Stimulated activated naive CD8-positive, alpha-beta T cell treated with anti-CD3 and anti-CD28 coated beads, Interleukin-15, Interleukin-2, amounts not matched to agents 100 ng/mL and 50 ng/mL, for 24 hours (primary cell): Measurements from ENCODE around the gene FTO.
A peak's percentile ranks its signal among the peaks of the same experiment; 100 is the strongest.

Experiments
- H3K27ac Mint-ChIP-seq: one replicate; pipeline ENCODE4 v1.8.0; 2021; ENCODE audit warnings: mild to moderate bottlenecking, mixed read lengths
- H3K27me3 Mint-ChIP-seq: one replicate; pipeline ENCODE4 v1.8.0; 2021; ENCODE audit warnings: mixed read lengths
- H3K36me3 Mint-ChIP-seq: one replicate; pipeline ENCODE4 v1.8.0; 2021; ENCODE audit warnings: low read depth, mixed read lengths
- H3K4me1 Mint-ChIP-seq: one replicate; pipeline ENCODE4 v1.8.0; 2021; ENCODE audit warnings: low read depth, mixed read lengths
- H3K4me3 Mint-ChIP-seq: one replicate; pipeline ENCODE4 v1.8.0; 2021; ENCODE audit warnings: mild to moderate bottlenecking, mixed read lengths
- H3K9me3 Mint-ChIP-seq: one replicate; pipeline ENCODE4 v1.8.0; 2021; ENCODE audit warnings: mixed read lengths

The FTO gene

DNA sequence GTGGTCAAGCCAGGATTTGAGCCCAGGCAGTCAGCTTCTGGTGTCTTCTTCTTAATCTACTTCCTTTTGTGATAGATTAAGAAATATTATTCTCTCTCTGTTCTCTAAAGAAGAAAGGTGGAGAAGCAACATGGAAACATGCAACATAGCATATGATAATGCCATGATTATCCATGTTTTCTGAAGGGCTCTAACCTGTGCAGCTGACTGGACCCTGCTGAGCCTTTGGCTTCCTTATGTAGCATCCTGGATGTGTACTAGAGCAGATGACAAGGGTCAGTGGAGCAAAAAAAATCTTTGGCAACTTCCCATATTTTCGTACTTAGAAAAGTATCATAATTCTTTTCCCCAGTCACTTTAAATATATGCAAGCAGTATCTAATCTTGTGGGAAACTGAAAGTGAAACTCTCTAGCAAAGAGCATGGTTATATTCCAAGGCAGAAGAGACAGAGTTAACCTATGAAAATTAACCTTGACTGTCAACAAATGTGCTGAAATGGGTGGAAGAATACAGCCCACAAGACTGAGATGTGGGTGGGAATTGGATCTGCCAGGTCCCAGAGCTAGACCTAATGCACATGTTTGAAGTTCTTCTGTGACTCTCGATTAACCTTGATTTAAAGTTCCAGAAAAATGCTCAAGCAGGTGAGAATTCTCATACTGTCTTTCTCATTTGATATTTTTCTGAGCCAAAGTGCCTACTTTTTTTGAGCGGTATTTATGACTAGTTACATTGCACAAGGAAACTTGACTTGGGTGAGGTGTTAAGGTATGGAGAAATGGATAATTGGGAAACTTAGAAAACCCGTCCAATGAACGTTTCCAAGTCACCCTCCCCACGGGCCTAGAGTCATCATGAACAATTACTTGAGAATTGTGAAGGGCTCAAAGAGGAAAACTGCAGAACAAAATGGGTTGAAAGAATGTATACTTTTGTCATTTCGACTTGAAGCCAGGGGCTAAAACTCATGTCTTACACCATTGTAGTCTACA, 248.6 kb downstream of the FTO start:
- peaks cover 26% of the 10 kb centered on the region for H3K4me1 Mint-ChIP-seq
- peaks cover 9% of the 10 kb centered on the region for H3K36me3 Mint-ChIP-seq
- no peaks in the 10 kb centered on the region for H3K27me3 Mint-ChIP-seq
- no peaks in the 10 kb centered on the region for H3K9me3 Mint-ChIP-seq
- peak overlapping the region; percentile 28 for H3K27ac Mint-ChIP-seq
- peak overlapping the region; percentile 28 for H3K4me3 Mint-ChIP-seq

DNA sequence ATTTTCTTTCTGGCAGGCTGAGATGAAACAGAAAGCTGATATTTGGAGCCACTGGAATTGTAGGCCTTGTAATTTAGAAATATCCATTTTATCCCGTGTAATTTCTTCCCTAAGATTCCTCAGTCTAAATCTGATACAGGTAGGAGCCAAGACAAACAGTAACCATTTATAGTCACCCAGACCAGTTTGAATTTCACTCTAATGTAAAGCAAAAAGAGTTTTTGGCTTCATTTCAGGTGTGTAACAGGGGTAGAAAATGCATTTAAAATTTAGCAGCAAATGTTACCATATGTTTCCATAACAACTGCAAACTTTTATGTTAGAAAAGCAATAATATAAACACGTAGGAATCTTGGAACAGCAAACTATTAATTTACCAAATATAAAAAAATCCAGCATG, 249.4 kb downstream of the FTO start:
- H3K4me3 Mint-ChIP-seq, result no peak overlapping the region
- no peaks in the 10 kb centered on the region for H3K27me3 Mint-ChIP-seq
- no peaks in the 10 kb centered on the region for H3K9me3 Mint-ChIP-seq
- H3K27ac Mint-ChIP-seq, result no peak overlapping the region
- H3K36me3 Mint-ChIP-seq, result peaks cover 9% of the 10 kb centered on the region
- H3K4me1 Mint-ChIP-seq, result peaks cover 26% of the 10 kb centered on the region

DNA sequence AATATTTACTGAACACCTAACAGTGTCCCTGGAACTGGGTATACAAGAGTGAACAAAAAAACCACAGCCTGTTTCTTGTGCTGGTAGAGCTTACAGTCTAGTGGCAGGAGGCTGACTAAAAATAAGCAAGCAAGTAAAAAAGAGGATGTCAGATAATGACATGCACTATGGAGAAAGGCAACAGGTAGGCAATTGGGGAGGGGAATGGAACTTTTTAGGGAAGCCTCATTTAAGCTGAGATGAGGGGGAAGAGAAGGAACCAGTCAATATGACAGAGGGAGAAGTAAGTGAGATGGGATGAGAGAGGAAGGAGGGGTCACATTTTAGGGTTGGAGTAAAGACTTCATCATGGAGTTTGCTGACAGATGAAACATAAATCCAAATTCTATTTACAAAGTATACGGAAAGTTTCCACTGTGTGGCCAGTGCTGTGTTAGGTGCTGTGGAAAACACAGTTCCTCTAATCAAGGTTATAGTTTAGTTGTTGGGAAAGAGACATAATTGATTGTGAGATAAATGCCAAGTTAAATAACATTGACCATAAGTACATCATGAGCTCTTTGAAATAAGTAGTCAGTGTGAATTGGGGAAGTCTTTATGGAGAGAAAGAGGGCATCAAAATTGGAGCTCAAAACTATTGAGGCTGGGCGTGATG, 251.4 kb downstream of the FTO start:
- Mint-ChIP-seq H3K4me1 (peaks cover 20% of the 10 kb centered on the region), H3K27ac (no peak overlapping the region), H3K9me3 (no peaks in the 10 kb centered on the region), H3K4me3 (no peak overlapping the region), H3K36me3 (peaks cover 13% of the 10 kb centered on the region), H3K27me3 (no peaks in the 10 kb centered on the region)

DNA sequence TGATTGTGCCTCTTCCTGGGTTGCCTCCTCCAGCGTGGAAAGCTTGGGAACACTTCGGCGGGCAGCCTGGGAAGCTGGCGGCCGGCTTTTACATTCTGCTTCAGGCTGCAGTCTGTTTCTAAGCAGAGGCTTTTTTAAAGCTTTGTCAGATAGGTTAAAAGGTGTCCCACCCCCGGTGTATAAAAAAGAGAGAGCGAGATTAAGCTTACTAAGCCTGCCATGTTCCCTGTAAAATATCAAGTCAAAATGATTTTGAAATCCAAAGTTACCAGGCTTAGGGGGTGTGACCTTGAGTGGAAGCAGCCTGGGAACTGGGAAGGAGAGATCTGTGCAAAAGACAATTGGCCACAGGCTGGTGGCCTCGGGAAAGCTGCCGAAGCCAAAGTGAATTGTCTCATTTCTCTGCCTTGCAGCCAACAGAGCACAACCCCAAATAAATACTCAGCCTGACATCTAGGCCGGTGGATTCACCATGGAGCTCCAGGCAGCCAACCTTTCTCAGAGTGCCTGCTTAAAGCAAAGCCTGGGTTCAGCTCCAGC, 254.5 kb downstream of the FTO start:
- Mint-ChIP-seq H3K27ac (no peak overlapping the region), H3K36me3 (peaks cover 13% of the 10 kb centered on the region), H3K27me3 (no peaks in the 10 kb centered on the region), H3K4me3 (no peak overlapping the region), H3K9me3 (no peaks in the 10 kb centered on the region), H3K4me1 (no peaks in the 10 kb centered on the region)

DNA sequence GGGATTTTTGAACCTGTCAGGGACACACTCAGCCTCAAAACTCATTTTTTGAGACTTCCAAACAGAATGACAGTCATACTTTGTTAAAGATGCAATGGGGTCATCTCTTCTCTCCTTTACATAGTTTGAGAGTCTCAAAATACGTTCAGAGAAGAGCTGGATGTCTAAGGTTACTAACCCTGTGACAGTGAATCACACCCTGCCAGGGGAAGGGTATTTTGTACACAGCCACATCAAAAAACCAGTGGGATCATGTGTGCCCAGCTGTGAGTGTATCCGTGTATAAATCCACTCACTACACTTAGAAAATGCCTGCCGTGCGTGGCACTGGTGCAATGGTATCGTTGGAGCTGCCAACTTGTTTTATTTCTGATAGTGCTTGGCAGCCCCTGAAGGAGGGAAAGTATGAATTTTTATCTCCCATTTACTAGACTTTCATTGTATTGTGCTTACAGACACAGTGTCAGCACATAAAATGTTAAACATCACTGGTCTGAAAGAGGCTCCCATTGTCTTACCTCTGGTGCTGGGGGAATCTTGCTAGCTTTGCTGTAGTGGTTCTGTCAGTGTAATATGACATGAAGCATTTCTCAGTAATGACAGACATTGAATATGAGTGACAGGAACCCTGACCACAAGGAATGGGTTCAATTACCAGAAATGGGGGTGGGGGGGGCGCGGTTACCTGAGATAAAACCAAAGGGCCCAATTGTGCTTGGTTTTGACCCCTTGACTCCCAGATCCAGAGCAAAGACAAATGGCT, 256.3 kb downstream of the FTO start:
- no peak overlapping the region for H3K4me3 Mint-ChIP-seq
- peaks cover 9% of the 10 kb centered on the region for H3K36me3 Mint-ChIP-seq
- no peaks in the 10 kb centered on the region for H3K4me1 Mint-ChIP-seq
- H3K9me3 Mint-ChIP-seq, result no peaks in the 10 kb centered on the region
- H3K27me3 Mint-ChIP-seq, result no peaks in the 10 kb centered on the region
- no peak overlapping the region for H3K27ac Mint-ChIP-seq

DNA sequence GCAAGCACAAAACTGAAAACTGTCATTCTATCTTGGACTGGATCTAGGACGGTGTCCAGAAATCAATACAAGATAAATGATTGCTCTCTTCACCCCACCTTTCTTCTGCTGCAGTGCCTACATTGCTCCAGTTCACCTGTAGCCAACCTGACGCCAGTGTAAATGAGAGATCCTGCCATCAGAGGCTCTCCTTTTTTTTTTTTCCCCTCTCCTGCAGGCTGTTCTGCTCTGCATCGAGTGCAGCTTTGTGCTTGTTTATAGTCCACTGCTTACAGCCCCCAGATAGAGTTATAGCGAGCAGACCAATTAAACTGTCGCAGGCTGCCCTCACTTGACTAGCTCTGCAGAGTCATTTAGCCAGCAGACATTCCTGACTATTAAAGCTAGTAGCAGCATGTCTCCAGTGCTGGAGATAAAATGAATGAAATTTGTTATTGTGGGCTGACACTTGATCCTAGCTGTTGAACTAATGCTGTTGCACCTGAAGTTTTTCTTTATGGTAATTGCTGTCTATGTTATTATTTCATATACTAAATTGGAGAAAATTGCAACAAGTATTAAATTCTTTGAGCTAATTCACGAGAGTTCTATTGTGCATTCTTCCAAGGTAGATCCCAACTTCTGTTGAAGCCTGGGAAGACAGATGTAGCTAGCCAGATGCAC, 257.1 kb downstream of the FTO start:
- Mint-ChIP-seq H3K4me3 (no peak overlapping the region), H3K27me3 (no peaks in the 10 kb centered on the region), H3K4me1 (no peaks in the 10 kb centered on the region), H3K9me3 (no peaks in the 10 kb centered on the region), H3K36me3 (peaks cover 8% of the 10 kb centered on the region), H3K27ac (no peak overlapping the region)

DNA sequence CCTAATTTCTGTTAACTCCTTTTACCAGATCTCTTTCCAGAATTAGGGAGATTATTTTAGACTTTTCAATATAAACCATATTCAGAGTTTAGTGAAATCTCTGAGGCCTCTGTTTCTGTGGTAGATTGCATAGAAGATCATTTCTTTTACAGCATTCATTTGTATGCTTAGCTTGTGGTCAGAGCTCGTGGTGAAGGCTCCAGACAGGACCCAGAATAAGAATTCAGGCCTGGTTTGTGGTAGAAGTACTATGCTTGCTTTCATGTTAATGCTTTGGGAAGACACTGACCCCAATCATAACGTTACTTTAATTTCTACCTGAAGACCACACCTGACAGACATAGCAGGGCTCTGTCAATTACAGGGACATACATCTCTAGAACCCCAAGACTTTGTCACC, 258.1 kb downstream of the FTO start:
- no peak overlapping the region for H3K4me3 Mint-ChIP-seq
- no peak overlapping the region for H3K27ac Mint-ChIP-seq
- H3K4me1 Mint-ChIP-seq, result no peaks in the 10 kb centered on the region
- no peaks in the 10 kb centered on the region for H3K27me3 Mint-ChIP-seq
- H3K36me3 Mint-ChIP-seq, result peaks cover 4% of the 10 kb centered on the region
- no peaks in the 10 kb centered on the region for H3K9me3 Mint-ChIP-seq

DNA sequence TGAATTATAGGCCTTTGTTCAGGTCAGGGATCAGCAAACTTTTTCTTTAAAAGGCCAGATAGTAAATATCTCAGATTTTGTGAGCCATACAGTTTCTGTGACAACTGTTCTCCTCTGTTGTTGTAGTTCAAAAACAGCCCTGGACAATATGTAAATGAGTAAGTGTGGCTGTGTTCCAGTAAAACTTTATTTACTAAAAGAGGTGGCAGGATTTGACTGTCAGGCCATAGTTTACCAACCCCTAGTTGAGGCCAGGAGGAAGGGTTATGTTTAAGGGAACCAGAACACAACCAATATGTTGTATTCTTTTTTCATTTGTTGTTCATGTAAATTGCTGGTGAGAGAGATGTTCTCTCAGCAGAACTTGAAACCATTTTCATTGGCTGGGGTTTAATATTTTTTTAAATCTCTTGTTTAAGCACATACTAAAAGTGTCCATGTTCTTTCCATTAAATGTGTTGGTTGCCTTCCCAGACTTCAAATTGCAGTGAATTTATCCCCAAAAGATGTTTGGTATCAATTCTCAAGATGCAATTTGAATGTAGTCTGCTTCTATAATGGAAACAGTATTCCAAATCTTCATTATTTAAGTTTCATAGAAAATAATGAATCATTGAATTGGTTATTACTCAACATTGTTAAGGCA, 260.3 kb downstream of the FTO start:
- no peaks in the 10 kb centered on the region for H3K27me3 Mint-ChIP-seq
- no peaks in the 10 kb centered on the region for H3K9me3 Mint-ChIP-seq
- H3K4me1 Mint-ChIP-seq, result no peaks in the 10 kb centered on the region

DNA sequence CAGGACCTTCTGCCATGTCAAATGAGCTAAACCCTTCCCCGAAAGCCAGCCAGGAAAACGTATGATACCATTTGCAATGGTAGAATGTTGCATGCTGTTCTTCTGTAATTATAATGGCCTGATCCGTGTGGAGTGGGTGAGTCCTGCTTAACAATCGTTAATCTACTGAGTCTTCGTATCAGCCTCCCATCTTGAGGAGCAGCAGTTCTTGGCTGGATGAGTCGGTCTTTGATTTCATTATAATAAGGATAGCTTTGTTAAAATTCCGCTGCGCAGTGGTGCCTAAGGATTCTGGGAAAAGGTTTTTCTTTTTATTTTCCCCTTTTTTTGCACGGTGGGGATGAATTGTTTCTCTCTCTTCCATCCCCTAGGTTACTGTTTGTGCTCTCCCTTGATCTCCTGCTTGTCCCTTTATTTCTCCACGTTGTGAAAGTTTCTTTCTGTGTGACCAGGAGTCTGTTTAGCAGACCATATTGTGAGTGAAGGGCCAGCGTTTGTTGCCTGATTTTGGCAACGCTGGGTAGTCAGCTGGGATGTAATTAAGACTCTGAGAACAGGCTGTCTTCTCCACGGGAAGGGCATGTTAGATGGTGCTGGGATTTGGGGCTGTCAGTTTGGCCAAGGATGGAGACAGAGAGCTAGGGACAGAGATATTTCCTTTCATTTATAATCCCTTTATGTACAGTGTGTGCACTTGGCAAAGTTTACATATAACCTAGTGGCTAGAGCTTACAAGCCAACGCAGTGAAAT, 263.0 kb downstream of the FTO start:
- Mint-ChIP-seq H3K4me1 (no peaks in the 10 kb centered on the region), H3K27ac (no peak overlapping the region)

More for the DNA sequence above, 260.3 kb downstream of the FTO start:
- H3K27ac Mint-ChIP-seq, result no peak overlapping the region
- peaks cover 4% of the 10 kb centered on the region for H3K36me3 Mint-ChIP-seq
- no peak overlapping the region for H3K4me3 Mint-ChIP-seq

DNA sequence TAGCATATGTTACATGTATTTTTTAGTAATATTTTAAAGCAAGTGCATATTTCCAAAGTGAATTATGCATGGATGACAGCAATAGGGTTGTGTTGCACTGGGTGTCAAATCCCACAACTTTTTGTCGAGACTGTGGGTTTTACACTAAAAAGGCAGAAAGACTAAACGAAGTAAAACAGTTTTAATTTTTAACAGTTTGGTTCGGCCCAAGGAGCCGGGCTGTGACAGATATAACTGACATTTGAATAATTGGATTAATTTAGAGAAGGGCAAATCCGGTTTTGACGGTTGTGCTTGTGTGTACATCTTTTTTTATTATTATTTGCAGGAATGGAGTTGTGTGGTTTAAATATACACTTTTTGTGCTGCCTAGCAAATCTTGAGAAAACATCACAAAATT, 263.6 kb downstream of the FTO start:
- Mint-ChIP-seq H3K4me3 (no peak overlapping the region), H3K4me1 (no peaks in the 10 kb centered on the region), H3K9me3 (no peaks in the 10 kb centered on the region), H3K27ac (no peak overlapping the region), H3K36me3 (no peaks in the 10 kb centered on the region), H3K27me3 (no peaks in the 10 kb centered on the region)

More for the DNA sequence above, 263.0 kb downstream of the FTO start:
- Mint-ChIP-seq H3K4me3 (no peak overlapping the region), H3K36me3 (no peaks in the 10 kb centered on the region), H3K27me3 (no peaks in the 10 kb centered on the region), H3K9me3 (no peaks in the 10 kb centered on the region)

DNA sequence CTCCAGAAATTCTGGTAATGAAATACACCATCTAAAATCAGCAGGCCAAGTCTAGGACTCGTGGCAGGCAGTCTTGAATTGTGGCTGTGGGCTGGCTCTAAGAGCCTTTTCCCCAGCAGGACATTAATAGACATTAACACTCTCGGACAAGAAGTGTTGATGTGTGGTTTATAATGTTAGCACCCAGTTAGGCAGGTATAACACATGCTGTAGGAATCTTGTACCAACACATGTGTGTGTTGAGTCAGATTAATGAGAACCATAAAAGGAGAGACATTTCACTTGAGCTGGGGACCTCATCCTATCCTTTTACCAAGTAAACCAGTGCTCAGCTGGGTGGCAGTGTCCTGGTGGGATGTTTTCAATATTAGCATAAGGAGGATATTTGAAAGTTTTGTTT, 264.5 kb downstream of the FTO start:
- Mint-ChIP-seq H3K4me1 (no peaks in the 10 kb centered on the region), H3K4me3 (no peak overlapping the region), H3K27ac (no peak overlapping the region), H3K36me3 (no peaks in the 10 kb centered on the region), H3K9me3 (no peaks in the 10 kb centered on the region), H3K27me3 (no peaks in the 10 kb centered on the region)

DNA sequence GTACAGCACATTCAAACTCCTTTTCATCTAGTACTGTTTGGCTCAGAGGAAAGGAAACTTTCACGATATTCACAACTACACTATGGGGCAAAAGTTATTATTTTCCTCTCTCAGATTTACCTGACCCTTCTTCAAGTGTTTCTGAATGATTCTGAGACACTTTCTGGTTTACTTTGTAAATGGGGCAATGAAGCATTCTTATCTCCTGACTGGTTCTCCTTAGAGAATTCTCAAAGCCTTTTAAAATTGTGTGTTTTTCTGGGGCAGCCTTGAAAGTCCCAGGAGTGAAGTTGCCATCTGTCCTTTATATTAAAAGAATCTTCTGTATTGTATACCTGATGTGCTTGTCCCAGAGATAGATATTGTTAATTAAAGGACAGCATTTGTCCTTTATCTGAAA, 264.9 kb downstream of the FTO start:
- Mint-ChIP-seq H3K27ac (no peak overlapping the region), H3K4me3 (no peak overlapping the region), H3K27me3 (no peaks in the 10 kb centered on the region), H3K4me1 (no peaks in the 10 kb centered on the region), H3K36me3 (no peaks in the 10 kb centered on the region), H3K9me3 (no peaks in the 10 kb centered on the region)

DNA sequence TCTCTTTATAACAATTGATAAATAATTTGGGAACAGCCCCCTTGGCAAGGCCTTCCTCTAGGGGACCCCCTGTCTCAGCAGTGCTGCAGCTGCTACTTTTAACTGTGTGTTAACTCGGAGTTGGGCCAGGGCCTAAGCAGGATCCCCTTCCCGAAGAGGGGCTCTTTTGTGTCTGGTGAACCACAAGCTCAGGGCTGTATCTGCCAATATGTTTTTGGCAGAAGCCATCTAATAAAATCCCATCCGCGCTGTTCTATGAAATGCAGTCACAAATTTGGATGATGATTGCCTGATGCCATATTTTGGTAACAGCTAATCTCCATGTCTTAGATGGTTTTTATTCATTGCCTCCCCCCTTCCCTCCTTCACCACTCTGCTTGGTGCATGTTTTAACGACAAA, 267.7 kb downstream of the FTO start:
- Mint-ChIP-seq H3K27me3 (no peaks in the 10 kb centered on the region), H3K4me3 (no peak overlapping the region)

More for the DNA sequence above, 267.7 kb downstream of the FTO start:
- H3K4me1 Mint-ChIP-seq, result no peaks in the 10 kb centered on the region
- H3K27ac Mint-ChIP-seq, result no peak overlapping the region
- no peaks in the 10 kb centered on the region for H3K36me3 Mint-ChIP-seq
- no peaks in the 10 kb centered on the region for H3K9me3 Mint-ChIP-seq
